ENCODE results near the gene PGF. TPM values are rescaled to one million over a fixed set of nuclear protein-coding genes. Genes with fewer than 3 reads are reported as not detected.

The PGF gene
- total RNA-seq, 1 experiment from 2014 or later, result 0.71 TPM

DNA sequence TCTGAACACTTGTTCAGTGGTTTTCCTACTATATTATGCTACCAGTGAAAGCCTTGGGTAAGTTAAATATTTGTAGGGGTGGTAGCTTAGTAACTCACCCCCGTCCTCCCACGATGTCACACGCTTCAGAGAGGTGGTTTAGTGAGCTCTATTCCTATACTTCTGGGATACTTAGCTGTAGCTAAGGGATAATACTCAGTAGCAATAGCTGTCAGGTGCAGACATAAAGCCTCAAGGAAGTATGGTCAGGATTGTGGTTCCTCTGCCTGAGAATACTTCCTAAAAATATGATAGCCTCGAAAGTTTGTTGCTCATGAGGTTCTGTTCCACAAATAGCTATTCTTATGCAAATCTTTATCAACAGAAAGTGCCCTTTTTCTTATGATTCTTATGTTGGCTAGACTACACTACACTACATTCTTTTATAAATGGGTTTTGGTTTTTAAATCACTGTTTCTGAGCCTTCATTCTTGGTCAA is 61.7 kb downstream of the PGF start:
- in situ Hi-C loops (cut with HindIII; ENCODE audit: low pct_unique_long_range_greater_than_20kb, low sequenced_read_pairs), result no loop called here
- DNase-seq (ENCODE audit: low read depth), result no peak

DNA sequence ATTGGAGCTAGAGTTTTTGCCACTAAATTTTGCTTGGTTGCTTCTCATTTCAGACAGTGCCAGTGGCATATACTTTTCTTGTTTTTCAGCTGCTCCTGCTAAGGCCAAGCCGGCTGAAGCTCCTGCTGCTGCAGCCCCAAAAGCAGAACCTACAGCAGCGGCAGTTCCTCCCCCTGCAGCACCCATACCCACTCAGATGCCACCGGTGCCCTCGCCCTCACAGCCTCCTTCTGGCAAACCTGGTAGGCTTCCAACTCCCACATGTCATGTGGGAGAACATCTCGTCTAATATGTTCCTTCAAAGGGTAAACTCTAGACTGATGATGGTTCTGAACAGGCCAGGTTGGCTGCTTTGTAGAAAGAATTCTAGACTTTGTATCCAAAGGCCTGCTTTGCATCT is 62.7 kb downstream of the PGF start:
- DNase-seq (ENCODE audit: low read depth), result no peak
- in situ Hi-C loops (cut with HindIII; ENCODE audit: low pct_unique_long_range_greater_than_20kb, low sequenced_read_pairs), result no loop called here

DNA sequence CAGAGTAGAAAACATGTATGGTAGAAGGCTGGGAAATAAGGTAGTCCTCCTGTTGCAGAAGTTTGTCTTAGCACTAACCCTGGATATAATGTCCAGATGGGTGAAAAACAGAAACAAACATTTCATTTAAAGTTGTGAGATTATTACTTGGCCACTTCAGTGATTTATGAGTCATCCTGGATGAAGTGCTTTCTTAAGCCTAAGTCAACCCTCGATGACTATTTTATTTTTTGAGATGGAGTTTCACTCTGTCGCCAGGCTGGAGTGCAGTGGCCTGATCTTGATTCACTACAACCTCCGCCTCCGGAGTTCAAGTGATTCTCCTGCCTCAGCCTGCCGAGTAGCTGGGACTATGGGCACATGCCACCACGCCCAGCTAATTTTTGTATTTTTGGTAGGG is 63.5 kb downstream of the PGF start:
- no peak for DNase-seq (ENCODE audit: low read depth)

More for the DNA sequence above, 63.5 kb downstream of the PGF start:
- in situ Hi-C loops (cut with HindIII; ENCODE audit: low pct_unique_long_range_greater_than_20kb, low sequenced_read_pairs), result no loop called here

Other genes starting within 250 kb of the PGF start
- 8.7 and 15.2 TPM in 2 replicates for gene AREL1, start 242.5 kb downstream of the PGF start, total RNA-seq (2014; rRNA removed; shearing (Covaris generic); ENCODE audit: low replicate concordance)
- gene FCF1, start 242.5 kb downstream of the PGF start, total RNA-seq (2014; rRNA removed; shearing (Covaris generic); ENCODE audit: low replicate concordance), result 27.1 and 70.1 TPM in 2 replicates
- 1.0 and 1.3 TPM in 2 replicates for gene YLPM1, start 192.3 kb downstream of the PGF start, total RNA-seq (2014; rRNA removed; shearing (Covaris generic); ENCODE audit: low replicate concordance)
- gene PROX2, start 79.5 kb downstream of the PGF start, total RNA-seq (2014; rRNA removed; shearing (Covaris generic); ENCODE audit: low replicate concordance), result not detected in 2 replicates
- 55.7 and 57.7 TPM in 2 replicates for gene DLST, start 73.7 kb downstream of the PGF start, total RNA-seq (2014; rRNA removed; shearing (Covaris generic); ENCODE audit: low replicate concordance)
- 2.9 and 4.5 TPM in 2 replicates for gene RPS6KL1, start 32.3 kb downstream of the PGF start, total RNA-seq (2014; rRNA removed; shearing (Covaris generic); ENCODE audit: low replicate concordance)
- 96.4 and 109 TPM in 2 replicates for gene EIF2B2, start 47.3 kb upstream of the PGF start, total RNA-seq (2014; rRNA removed; shearing (Covaris generic); ENCODE audit: low replicate concordance)
- 17.1 and 22.5 TPM in 2 replicates for gene MLH3, start 95.9 kb upstream of the PGF start, total RNA-seq (2014; rRNA removed; shearing (Covaris generic); ENCODE audit: low replicate concordance)
- gene ACYP1, start 108.4 kb upstream of the PGF start, total RNA-seq (2014; rRNA removed; shearing (Covaris generic); ENCODE audit: low replicate concordance), result 10.0 and 39.5 TPM in 2 replicates
- 6.5 and 15.6 TPM in 2 replicates for gene ZC2HC1C, start 114.0 kb upstream of the PGF start, total RNA-seq (2014; rRNA removed; shearing (Covaris generic); ENCODE audit: low replicate concordance)
- 34.4 and 44.0 TPM in 2 replicates for gene NEK9, start 171.5 kb upstream of the PGF start, total RNA-seq (2014; rRNA removed; shearing (Covaris generic); ENCODE audit: low replicate concordance)
- gene TMED10, start 221.0 kb upstream of the PGF start, total RNA-seq (2014; rRNA removed; shearing (Covaris generic); ENCODE audit: low replicate concordance), result 122 and 141 TPM in 2 replicates

Data from Caki2 (cell line).